RWPE2 (cell line): Measurements from ENCODE around the gene DAPL1.
A peak's percentile ranks its signal among the peaks of the same experiment; 100 is the strongest.

ENCODE experiments used
- ATAC-seq: fragments of 200-7000 bp; cut with Tn5 transposase; 3 replicates; pipeline ENCODE4 v1.9.1; 2021; ENCODE audit warnings: low read depth
- DNase-seq: peaks from one replicate; pipeline ENCODE4 v3.0.0-alpha.2; 2020; ENCODE audit warnings: low spot score
- H3K27ac ChIP-seq: fragments of 450-650 bp; 2 replicates; pipeline ENCODE4 v1.5.1; 2017; ENCODE audit warnings: mild to moderate bottlenecking; ENCODE audit not compliant: poor library complexity, severe bottlenecking
- H3K27me3 ChIP-seq: fragments of 250-450 bp; sonication (Bioruptor Pico); 2 replicates; pipeline ENCODE4 v1.5.1; 2021; ENCODE audit warnings: mild to moderate bottlenecking, moderate library complexity; ENCODE audit not compliant: insufficient read depth, poor library complexity, severe bottlenecking
- H3K36me3 ChIP-seq: fragments of 250-450 bp; sonication (Bioruptor Pico); 2 replicates; pipeline ENCODE4 v1.5.1; 2020; ENCODE audit warnings: low read depth, mild to moderate bottlenecking, moderate library complexity
- H3K4me1 ChIP-seq: fragments of 250-450 bp; sonication (Bioruptor Pico); 2 replicates; pipeline ENCODE4 v1.5.1; 2021; ENCODE audit warnings: mild to moderate bottlenecking, moderate library complexity; ENCODE audit not compliant: insufficient read depth, poor library complexity, severe bottlenecking
- H3K4me3 ChIP-seq: fragments of 250-450 bp; sonication (Bioruptor Pico); 2 replicates; pipeline ENCODE4 v1.5.1; 2021; ENCODE audit warnings: mild to moderate bottlenecking, moderate library complexity; ENCODE audit not compliant: severe bottlenecking
- H3K9me3 ChIP-seq: fragments of 250-450 bp; sonication (Bioruptor Pico); 2 replicates; pipeline ENCODE4 v1.5.1; 2021; ENCODE audit warnings: mild to moderate bottlenecking, moderate library complexity; ENCODE audit not compliant: severe bottlenecking
- CTCF ChIP-seq: fragments of 450-650 bp; IDR thresholded peaks from one replicate; pipeline ENCODE4 v1.5.1; 2017; ENCODE audit warnings: mild to moderate bottlenecking, moderate library complexity; ENCODE audit not compliant: poor library complexity, severe bottlenecking

The DAPL1 gene

GRCh38 chr2:158748926-158749590, 46.1 kb upstream of the DAPL1 start:
- Histone ChIP-seq H3K27ac (no peak overlapping the region), H3K4me3 (no peak overlapping the region), H3K9me3 (no peaks in the 10 kb centered on the region), H3K27me3 (no peaks in the 10 kb centered on the region), H3K4me1 (no peaks in the 10 kb centered on the region), H3K36me3 (no peaks in the 10 kb centered on the region)
- DNase-seq (no peak), ATAC-seq (no peak)
- TF ChIP-seq CTCF, result no peak

GRCh38 chr2:158750458-158751125, 44.5 kb upstream of the DAPL1 start:
- Histone ChIP-seq H3K27me3 (no peaks in the 10 kb centered on the region), H3K4me1 (no peaks in the 10 kb centered on the region), H3K4me3 (no peak overlapping the region), H3K9me3 (no peaks in the 10 kb centered on the region), H3K27ac (no peak overlapping the region), H3K36me3 (no peaks in the 10 kb centered on the region)
- DNase-seq (no peak), ATAC-seq (no peak)
- TF ChIP-seq CTCF, result no peak

GRCh38 chr2:158753641-158754611, 41.2 kb upstream of the DAPL1 start:
- no peaks in the 10 kb centered on the region for H3K27me3 ChIP-seq
- no peak for DNase-seq
- no peaks in the 10 kb centered on the region for H3K9me3 ChIP-seq
- H3K36me3 ChIP-seq, result no peaks in the 10 kb centered on the region
- H3K27ac ChIP-seq, result no peak overlapping the region
- TF ChIP-seq CTCF, result peak; percentile 96
- no peaks in the 10 kb centered on the region for H3K4me1 ChIP-seq
- H3K4me3 ChIP-seq, result no peak overlapping the region
- peak; percentile 86 for ATAC-seq

- H3K27me3 ChIP-seq, result no peaks in the 10 kb centered on the region
- DNase-seq (no peak), ATAC-seq (peak; percentile 35; the same call in 1 of the 3 replicates)
- no peak overlapping the region for H3K27ac ChIP-seq
- H3K36me3 ChIP-seq, result no peaks in the 10 kb centered on the region
- H3K9me3 ChIP-seq, result no peaks in the 10 kb centered on the region
- TF ChIP-seq CTCF, result peak; percentile 33
- H3K4me3 ChIP-seq, result no peak overlapping the region
- H3K4me1 ChIP-seq, result no peaks in the 10 kb centered on the region
Observed at GRCh38 chr2:158755310-158756087, 39.6 kb upstream of the DAPL1 start.
